Transverse colon (tissue), 4 donors: ENCODE data around the gene RPL13A. TPM values are rescaled to one million over a fixed set of nuclear protein-coding genes. Genes with fewer than 3 reads are reported as not detected.

Experiments
- DNase-seq: peaks from one replicate; pipeline ENCODE4 v3.0.0-alpha.2; 2019
- H3K27ac ChIP-seq, 4 donors: fragments of 200-600 bp; sonication (generic); 2 replicates each; pipeline ENCODE4 v1.5.1; 2016 to 2018; ENCODE audit warnings: inconsistent platforms in 4 of 4
- H3K27me3 ChIP-seq: fragments of 200-600 bp; sonication (generic); 2 replicates; pipeline ENCODE4 v1.5.1; 2017; ENCODE audit warnings: inconsistent platforms
- H3K36me3 ChIP-seq, 4 donors: fragments of 200-600 bp; sonication (generic); 2 replicates each; pipeline ENCODE4 v1.5.1; 2017 to 2019; ENCODE audit warnings: inconsistent platforms in 4 of 4
- H3K4me1 ChIP-seq, 4 donors: fragments of 200-600 bp; sonication (generic); 2 replicates each; pipeline ENCODE4 v1.5.1; 2017 to 2020; ENCODE audit warnings: inconsistent platforms in 4 of 4
- H3K4me3 ChIP-seq, 4 donors: fragments of 200-600 bp; sonication (generic); 1 replicate in 1 of 4; 2 replicates in 3 of 4; pipeline versions ENCODE4 v1.5.1 to v1.6.1; 2017 to 2019; ENCODE audit warnings: inconsistent platforms in 4 of 4
- H3K9me3 ChIP-seq, 2 donors: fragments of 200-600 bp; sonication (generic); 2 replicates each; pipeline ENCODE4 v1.5.1; 2017 to 2019; ENCODE audit warnings: inconsistent platforms in 2 of 2
- EP300 ChIP-seq: sonication (generic); formaldehyde crosslinking; IDR thresholded peaks from one replicate; pipeline ENCODE4 v1.6.1; 2017; ENCODE audit warnings: antibody characterized with exemption, low read depth
- POLR2A ChIP-seq: fragments of 450-650 bp; IDR thresholded peaks from one replicate; pipeline ENCODE4 v1.6.1; 2016; ENCODE audit warnings: antibody characterized with exemption, mild to moderate bottlenecking, moderate library complexity
- POLR2AphosphoS5 ChIP-seq, 3 donors: sonication (generic); formaldehyde crosslinking; IDR thresholded peaks; one replicate each; pipeline ENCODE4 v1.6.1; 2016; ENCODE audit warnings: antibody characterized with exemption in 3 of 3
- WGBS, 2 donors: methylation state at CpG; one replicate each; pipeline ENCODE4 v1.1.5; 2018; ENCODE audit warnings: low coverage in 1 of 2; 5-methylcytosine and 5-hydroxymethylcytosine counted together
- in situ Hi-C, 4 donors: fragments of 200-750 bp; cut with MboI; loops; one replicate each; pipeline versions ENCODE4 v1.15.0 to v1.15.1; 2017; ENCODE audit warnings: low sequenced_read_pairs in 3 of 4, low pct_ligation_motif_present in 1 of 4, low pct_unique_long_range_greater_than_20kb in 1 of 4
- intact Hi-C: fragments of 100-400 bp; cut with DNase I; formaldehyde crosslinking; loops from one replicate; pipeline ENCODE4 v1.15.1; 2023; ENCODE audit warnings: low total_unique reads
- total RNA-seq, 4 donors: library from RNA; depleted of rRNA; stranded (reverse); fragments of >200 nt; gene quantifications; one replicate each; pipeline ENCODE4 v1.1.0, GENCODE V29; 2016
- TF ChIP-seq, protein P1 (sequence below), 5 experiments: fragments of 200-600 bp in 3 of 5; fragments of 450-650 bp in 2 of 5; sonication (generic) in 3 of 5; IDR thresholded peaks; 1 replicate in 2 of 5; 2 replicates in 3 of 5; pipeline ENCODE4 v1.5.1; 2016 to 2017; ENCODE audit warnings: antibody characterized with exemption in 5 of 5, inconsistent platforms in 3 of 5, mild to moderate bottlenecking in 2 of 5, moderate library complexity in 1 of 5

Gene RPL13A
- total RNA-seq, 4 donors from 2014 or later: 1,219 to 2,956 (median 2,884) TPM

DNA sequence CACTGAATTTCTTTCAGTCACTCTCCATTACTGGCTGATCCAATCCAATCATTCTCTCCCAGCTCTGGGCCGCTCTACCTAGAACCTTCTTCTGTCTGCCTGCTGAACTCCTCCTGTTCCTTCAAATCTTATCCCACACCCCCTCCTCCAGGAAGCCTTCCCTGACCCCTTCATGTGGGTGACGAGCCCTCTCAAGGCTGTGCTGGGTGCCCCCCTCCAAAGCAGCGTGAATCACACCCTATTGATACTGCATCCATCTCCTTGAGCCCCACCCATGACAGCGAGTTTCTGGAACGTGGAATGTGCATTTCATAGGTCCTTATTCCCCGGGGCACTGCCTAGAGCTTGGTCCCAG, 39.0 kb upstream of the RPL13A start:
- in situ Hi-C loops (loop anchor here in 1 of 4 donors (10.0 kb wide), 1 partner anchor 54 kb away; no protein-coding TSS in a partner anchor), intact Hi-C loops (loop anchor here (10.0 kb wide), 1 partner anchor 224 kb away; no protein-coding TSS in a partner anchor)
- Histone ChIP-seq H3K27ac (no peak overlapping the region), H3K4me3 (no peak overlapping the region), H3K27me3 (no peaks in the 10 kb centered on the region), H3K9me3 (no peaks in the 10 kb centered on the region), H3K4me1 (peaks cover 4 to 35% (median 9%) of the 10 kb centered on the region in 4 donors), H3K36me3 (peaks cover 0 to 13% (median 2%) of the 10 kb centered on the region in 4 donors)
- TF ChIP-seq EP300 (no peak), POLR2AphosphoS5 (IDR thresholded peaks at IDR 0.05) (no peak), POLR2A (no peak)
- TF ChIP-seq, protein P1, sequence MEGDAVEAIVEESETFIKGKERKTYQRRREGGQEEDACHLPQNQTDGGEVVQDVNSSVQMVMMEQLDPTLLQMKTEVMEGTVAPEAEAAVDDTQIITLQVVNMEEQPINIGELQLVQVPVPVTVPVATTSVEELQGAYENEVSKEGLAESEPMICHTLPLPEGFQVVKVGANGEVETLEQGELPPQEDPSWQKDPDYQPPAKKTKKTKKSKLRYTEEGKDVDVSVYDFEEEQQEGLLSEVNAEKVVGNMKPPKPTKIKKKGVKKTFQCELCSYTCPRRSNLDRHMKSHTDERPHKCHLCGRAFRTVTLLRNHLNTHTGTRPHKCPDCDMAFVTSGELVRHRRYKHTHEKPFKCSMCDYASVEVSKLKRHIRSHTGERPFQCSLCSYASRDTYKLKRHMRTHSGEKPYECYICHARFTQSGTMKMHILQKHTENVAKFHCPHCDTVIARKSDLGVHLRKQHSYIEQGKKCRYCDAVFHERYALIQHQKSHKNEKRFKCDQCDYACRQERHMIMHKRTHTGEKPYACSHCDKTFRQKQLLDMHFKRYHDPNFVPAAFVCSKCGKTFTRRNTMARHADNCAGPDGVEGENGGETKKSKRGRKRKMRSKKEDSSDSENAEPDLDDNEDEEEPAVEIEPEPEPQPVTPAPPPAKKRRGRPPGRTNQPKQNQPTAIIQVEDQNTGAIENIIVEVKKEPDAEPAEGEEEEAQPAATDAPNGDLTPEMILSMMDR (IDR thresholded peaks at IDR 0.05): no peak
- WGBS, 2 donors: 90 to 93% methylated on average over 3 to 6 of the region's 6 CpGs
- no peak for DNase-seq

DNA sequence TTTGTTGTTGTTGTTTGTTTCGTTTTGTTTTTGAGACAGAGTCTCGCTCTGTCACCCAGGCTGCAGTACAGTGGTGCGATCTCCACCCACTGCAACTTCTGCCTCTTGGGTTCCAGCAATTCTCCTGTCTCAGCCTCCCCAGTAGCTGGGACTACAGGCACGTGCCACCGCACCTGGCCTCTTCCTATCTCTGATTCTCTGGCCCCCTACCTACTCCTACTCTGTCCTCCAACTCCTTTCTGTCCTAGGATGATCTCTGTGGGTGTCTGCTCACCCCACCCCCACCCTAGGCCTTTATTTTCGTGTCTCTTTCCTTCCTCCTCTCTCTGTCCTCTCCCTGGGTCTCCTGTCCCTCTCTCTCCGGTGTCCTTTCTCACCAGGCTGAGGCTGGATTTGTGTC, 37.0 kb upstream of the RPL13A start:
- no peak overlapping the region for H3K27ac ChIP-seq
- TF ChIP-seq EP300 (no peak), POLR2AphosphoS5 (IDR thresholded peaks at IDR 0.05) (no peak), POLR2A (no peak)
- TF ChIP-seq, protein P1 (IDR thresholded peaks at IDR 0.05): no peak
- in situ Hi-C loops: no loop called here

DNA sequence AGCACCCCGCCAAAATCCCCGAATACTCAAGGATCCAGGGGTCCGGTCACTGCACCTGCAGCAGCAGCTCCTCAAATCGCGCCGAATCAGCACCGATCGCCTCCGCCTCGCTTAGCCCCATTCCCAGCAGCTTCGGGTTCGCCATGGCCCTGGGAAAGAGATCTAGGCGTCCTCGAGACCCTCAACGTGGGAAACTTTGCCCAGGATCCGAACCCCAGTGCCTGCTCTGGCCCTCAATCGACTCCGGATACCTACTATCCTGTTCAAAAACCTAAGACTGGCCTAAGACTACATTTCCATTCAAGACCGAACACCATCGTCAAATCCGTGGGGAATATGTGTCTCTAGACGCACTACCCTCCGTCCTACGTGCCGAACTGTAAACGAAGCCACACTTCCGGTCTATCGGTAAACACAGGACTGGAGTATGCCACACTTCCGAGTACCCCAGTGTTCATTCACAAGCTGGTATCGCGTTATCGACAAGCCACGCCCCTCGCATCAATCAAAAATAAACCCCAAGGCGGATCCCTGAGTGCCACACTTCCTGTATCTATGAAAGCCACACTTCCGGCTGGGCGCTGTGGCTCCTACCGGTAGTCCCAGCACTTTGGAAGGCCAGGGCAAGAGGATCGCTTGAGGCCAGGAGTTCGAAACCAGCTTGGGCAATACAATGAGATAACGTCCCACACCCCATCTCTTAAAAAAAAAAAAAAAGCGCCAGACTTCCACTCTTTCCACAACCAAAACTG, 35.8 kb upstream of the RPL13A start, which contains the start of gene PIH1D1:
Gene PIH1D1, minus strand, starts transcription at position 385 of the 752 bp plus-strand sequence. Its CDS starts 240 bp downstream, at position 145.
- DNase-seq: peak; percentile 98
- Histone ChIP-seq H3K27me3 (no peaks in the 10 kb centered on the region), H3K36me3 (peaks cover 0 to 13% (median 2%) of the 10 kb centered on the region in 4 donors), H3K27ac (peak within 1 kb of the TSS; percentile 95 to 100 (median 96)), H3K4me1 (peaks cover 7 to 45% (median 15%) of the 10 kb centered on the region in 4 donors), H3K9me3 (no peaks in the 10 kb centered on the region), H3K4me3 (peak within 1 kb of the TSS; percentile 53 to 86 (median 80))
- 0 to 1% methylated on average over 4 to 36 of the region's 42 CpGs for WGBS, 2 donors
- in situ Hi-C loops: no loop called here
- intact Hi-C loops: no loop called here
- TF ChIP-seq, protein P1 (IDR thresholded peaks at IDR 0.05): peak in 2 of 5 experiments; percentile 25 to 41
- TF ChIP-seq EP300: peak; percentile 48
- peak; percentile 72 for TF ChIP-seq POLR2A
- TF ChIP-seq POLR2AphosphoS5 (IDR thresholded peaks at IDR 0.05): peak; percentile 74 to 96 (median 92)

More for the DNA sequence above, 37.0 kb upstream of the RPL13A start:
- intact Hi-C loops: no loop called here
- 84 to 88% methylated on average over 5 to 7 of the region's 7 CpGs for WGBS, 2 donors
- Histone ChIP-seq H3K27me3 (no peaks in the 10 kb centered on the region), H3K36me3 (peaks cover 0 to 13% (median 2%) of the 10 kb centered on the region in 4 donors), H3K9me3 (no peaks in the 10 kb centered on the region), H3K4me3 (peak overlapping the region in 1 of 4 donors; percentile 81), H3K4me1 (peaks cover 7 to 41% (median 15%) of the 10 kb centered on the region in 4 donors)
- DNase-seq: no peak

DNA sequence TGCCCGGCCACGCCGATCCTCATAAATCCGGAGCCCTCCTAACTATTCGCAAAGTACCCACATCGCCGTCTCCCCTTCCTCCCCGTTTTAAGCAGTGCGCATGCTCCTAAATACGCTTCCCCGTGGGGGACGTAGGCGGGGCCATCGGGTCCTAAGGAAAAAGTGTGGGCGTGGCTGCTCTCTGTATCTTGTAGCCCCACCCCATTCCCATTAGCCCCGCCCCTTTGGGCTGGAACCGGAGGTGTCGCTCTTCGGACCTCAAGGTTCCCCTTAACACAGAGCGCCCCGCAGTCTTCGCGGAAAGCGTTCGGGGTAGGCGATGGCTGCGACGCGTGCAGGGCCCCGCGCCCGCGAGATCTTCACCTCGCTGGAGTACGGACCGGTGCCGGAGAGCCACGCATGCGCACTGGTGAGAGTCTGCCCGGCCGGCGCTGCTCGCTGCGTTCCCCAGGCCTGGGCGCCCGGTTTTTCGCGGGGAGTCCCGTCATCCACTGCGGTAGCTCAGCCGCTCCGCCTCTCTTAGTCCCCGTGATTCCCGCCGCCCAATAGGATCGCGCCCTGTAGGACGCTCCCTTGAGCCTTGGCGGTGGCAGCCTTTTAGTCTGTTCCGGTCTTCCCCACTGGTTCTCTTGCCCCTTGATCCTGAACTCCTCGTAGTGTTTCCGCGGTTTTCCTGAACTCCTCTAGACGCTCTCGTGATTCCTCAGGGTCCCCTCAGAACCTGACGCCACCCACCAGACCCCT, 34.2 kb upstream of the RPL13A start, which contains the start of gene ALDH16A1:
Gene ALDH16A1, plus strand, starts transcription at position 213 of the 744 bp plus-strand sequence. Its CDS starts 107 bp downstream, at position 320.
- DNase-seq: peak; percentile 98
- Histone ChIP-seq H3K4me3 (peak within 1 kb of the TSS; percentile 51 to 68 (median 54)), H3K27ac (peak within 1 kb of the TSS; percentile 95 to 100 (median 96)), H3K27me3 (no peaks in the 10 kb centered on the region), H3K36me3 (peaks cover 0 to 13% (median 2%) of the 10 kb centered on the region in 4 donors), H3K4me1 (peaks cover 7 to 49% (median 15%) of the 10 kb centered on the region in 4 donors), H3K9me3 (no peaks in the 10 kb centered on the region)
- intact Hi-C loops: no loop called here
- 1% methylated on average over 59 of the region's 66 CpGs; no CpG with 5 or more reads in 1 of the 2 donors for WGBS, 2 donors
- TF ChIP-seq POLR2AphosphoS5 (IDR thresholded peaks at IDR 0.05) (peak; percentile 87 to 97 (median 95)), EP300 (no peak), POLR2A (peak; percentile 92)
- TF ChIP-seq, protein P1 (IDR thresholded peaks at IDR 0.05): no peak
- in situ Hi-C loops: no loop called here
